GM21737 (cell line): Measurements from ENCODE around the gene POLR1C.
"Not testable (repeated sequence)": the region's sequence is repeated elsewhere in the genome, so short reads cannot be mapped to it uniquely, and the experiment has no call there.

ENCODE experiments used
- ATAC-seq: cut with Tn5 transposase; IDR thresholded peaks from one replicate; pipeline ENCODE4 v1.9.1; 2021; ENCODE audit warnings: mild to moderate bottlenecking, moderate library complexity; ENCODE audit not compliant: unreplicated experiment

POLR1C gene

GRCh38 chr6:43516697-43517504 lies at the start of gene POLR1C, which contains the start of gene YIPF3:
Gene POLR1C (plus strand): TSS chr6:43517089. CDS start chr6:43517110, 21 bp downstream.
Gene YIPF3 (minus strand): TSS chr6:43516926. CDS start chr6:43516807, 119 bp downstream.
- ATAC-seq, result peak; percentile 77

- ATAC-seq, result not testable (repeated sequence)
These were observed 49.6 kb upstream of the POLR1C start for GRCh38 chr6:43467265-43467664.

GRCh38 chr6:43467752-43468151 lies 49.1 kb upstream of the POLR1C start:
- ATAC-seq, result no peak

- ATAC-seq, result no peak
These were observed 48.6 kb upstream of the POLR1C start for GRCh38 chr6:43468240-43468639.

GRCh38 chr6:43468748-43469681 lies 47.9 kb upstream of the POLR1C start:
- ATAC-seq, result no peak

DNA sequence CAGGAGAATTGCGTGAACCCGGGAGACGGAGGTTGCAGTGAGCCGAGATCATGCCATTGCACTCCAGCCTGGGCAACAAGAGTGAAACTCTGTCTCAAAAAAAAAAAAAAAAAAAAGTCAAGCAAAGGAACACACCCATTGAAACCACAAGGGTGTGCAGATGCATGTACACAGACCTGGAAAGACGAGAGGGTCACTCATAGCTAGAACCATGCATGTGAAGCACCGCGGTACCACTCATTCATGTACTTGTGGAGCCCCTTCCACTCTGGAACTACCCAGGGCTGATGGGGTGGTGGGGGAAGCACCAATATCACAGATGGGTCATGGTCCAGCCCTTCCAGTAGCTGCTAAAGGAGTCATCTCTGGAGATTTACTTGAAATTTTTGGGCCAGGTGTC lies 46.9 kb upstream of the POLR1C start:
- ATAC-seq, result no peak

DNA sequence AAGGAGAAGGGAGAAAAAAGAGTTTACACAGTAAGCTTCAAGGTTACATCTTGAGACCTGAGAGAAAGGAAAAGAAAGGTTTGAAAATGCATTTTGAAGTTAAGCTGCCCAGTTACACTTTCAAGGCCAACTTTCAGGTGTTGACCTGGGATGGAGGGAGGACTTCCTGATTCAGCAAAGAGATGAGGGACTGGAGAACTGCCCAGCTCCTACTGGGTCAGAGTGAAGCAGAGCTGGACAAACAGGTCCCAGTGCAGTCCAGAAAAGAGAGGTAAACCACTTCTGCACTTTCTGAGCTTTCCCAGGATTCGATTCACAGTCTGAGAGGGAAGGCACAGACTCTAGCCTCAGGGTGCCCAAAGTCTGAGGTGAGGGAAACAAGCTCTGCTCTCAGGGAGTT lies 45.5 kb upstream of the POLR1C start:
- ATAC-seq, result no peak

- no peak for ATAC-seq
These were observed 44.4 kb upstream of the POLR1C start for GRCh38 chr6:43472515-43472914.

DNA sequence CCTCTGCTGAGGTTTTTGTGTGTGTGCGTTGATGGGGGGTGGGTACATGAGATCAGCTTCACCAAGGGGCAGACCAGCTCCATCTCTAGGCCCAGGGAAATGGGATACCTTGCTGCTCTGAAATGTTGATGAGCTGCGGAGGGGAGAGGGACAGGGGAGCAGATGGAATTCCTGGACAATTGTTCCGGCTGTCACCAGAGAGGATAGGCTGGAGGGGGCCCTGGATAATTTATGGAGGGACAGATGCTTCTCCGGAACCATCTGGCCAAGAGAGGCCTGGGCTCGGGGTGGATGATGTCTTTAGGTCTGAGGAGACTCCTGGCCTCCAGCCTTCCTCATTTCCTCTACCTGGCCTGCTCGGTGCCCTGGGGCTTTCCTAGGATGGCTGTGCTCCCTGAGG lies 41.4 kb upstream of the POLR1C start:
- ATAC-seq, result no peak

DNA sequence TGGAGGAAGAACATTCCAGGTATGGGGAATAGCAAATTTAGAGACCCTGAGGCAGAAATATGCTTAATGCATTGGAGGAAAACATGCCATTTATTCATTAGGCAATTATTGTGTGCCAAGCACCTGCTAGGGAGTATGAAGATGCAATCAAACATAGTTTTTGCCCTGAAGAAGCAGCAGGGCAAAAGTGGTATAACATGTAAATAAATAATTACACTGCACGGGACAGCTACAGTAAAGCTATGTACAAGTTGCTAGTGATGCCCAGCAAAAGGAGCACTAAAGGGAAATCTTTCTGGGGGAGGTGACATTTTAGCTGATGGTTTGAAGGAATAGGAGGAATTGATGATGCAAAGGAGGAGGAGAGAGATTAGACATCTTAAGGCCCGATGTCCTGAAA lies 40.1 kb upstream of the POLR1C start:
- ATAC-seq, result no peak

- ATAC-seq, result peak; percentile 94
These were observed 39.5 kb upstream of the POLR1C start, which contains the start of gene TJAP1 for GRCh38 chr6:43477235-43478007. Gene TJAP1 (plus strand): TSS chr6:43477570. CDS start chr6:43499002, 21,432 bp downstream.

DNA sequence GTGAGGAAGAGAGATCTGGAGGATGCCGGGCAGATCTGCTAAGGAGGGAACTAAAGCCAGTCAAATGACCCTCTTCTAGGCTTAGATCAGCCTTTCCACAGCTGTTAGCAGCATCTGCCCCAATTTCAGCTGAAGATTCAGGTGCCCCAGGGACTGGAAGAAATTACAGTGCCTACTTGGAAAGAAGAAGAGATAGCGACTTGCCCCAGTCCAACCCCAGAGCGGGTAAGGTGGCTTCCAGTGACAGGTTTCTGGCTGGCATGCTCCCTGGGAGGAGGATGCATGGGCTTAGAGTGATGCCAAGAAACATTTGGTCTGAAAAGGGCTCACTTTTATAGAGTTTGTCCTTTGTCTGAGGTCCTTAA lies 38.9 kb upstream of the POLR1C start:
- no peak for ATAC-seq

- no peak for ATAC-seq
These were observed 35.8 kb upstream of the POLR1C start for GRCh38 chr6:43481075-43481474.

- no peak for ATAC-seq
These were observed 35.2 kb upstream of the POLR1C start for GRCh38 chr6:43481591-43482236.

- ATAC-seq, result no peak
These were observed 28.1 kb upstream of the POLR1C start for GRCh38 chr6:43488667-43489276.

DNA sequence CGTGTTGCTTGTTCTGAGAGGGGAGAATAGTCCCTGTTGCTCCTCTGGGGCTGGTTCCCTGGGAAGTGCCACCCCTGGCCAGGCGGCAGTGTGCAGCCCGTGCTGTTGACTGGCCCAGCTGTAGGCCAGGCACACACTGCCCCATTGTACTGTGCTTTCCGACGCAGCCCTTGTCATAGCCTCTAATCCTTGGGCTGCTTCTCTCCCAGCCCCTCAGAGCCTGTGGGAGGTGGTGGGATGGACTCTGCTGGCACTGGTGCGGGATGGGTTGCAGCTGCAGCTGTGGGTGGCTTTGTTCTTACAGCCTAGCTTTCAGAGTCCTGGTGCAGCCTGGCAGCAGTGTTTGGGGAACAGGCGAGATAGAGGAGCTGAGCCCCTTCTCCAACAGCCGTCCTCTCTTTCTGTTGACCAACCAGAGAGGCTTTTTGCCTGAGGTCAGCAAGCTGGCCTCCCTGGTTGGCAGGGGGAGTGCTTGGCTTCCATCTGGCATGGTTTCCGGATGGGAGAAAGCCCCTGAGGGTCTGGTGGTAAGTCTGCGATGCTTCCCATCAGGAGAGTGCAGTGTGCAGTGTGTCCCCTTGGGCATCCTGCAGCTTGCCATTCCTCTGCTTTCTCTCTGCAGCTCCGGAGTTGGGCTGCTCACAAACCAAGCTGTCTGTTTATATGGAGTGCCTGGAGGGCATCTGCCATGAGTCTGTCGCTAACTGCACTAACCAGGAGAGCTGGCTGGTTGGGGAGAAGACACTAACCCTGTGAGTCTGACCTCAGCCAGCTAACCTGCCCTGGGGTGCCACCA lies 27.4 kb upstream of the POLR1C start:
- ATAC-seq, result no peak

DNA sequence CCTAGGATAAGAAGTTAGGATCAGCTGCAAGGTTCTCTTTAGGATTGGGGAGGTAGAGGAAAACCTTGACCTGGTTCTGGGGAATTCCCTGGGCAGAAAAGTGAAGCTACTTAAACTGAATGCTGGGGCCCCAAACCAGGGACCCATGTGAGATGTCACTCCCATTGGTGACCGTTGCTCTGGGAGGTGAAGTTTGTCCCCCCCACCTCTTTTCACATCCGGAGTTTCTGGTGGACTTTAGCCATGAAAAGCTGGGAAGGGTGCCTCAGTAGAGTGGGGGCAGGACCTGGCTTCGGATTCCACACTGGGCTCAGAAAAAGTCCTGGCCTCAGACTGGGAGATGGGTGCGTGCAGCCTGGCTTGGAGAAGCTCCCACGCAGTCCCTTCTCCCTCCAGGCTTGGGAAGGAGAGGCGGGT lies 26.4 kb upstream of the POLR1C start:
- ATAC-seq, result no peak

DNA sequence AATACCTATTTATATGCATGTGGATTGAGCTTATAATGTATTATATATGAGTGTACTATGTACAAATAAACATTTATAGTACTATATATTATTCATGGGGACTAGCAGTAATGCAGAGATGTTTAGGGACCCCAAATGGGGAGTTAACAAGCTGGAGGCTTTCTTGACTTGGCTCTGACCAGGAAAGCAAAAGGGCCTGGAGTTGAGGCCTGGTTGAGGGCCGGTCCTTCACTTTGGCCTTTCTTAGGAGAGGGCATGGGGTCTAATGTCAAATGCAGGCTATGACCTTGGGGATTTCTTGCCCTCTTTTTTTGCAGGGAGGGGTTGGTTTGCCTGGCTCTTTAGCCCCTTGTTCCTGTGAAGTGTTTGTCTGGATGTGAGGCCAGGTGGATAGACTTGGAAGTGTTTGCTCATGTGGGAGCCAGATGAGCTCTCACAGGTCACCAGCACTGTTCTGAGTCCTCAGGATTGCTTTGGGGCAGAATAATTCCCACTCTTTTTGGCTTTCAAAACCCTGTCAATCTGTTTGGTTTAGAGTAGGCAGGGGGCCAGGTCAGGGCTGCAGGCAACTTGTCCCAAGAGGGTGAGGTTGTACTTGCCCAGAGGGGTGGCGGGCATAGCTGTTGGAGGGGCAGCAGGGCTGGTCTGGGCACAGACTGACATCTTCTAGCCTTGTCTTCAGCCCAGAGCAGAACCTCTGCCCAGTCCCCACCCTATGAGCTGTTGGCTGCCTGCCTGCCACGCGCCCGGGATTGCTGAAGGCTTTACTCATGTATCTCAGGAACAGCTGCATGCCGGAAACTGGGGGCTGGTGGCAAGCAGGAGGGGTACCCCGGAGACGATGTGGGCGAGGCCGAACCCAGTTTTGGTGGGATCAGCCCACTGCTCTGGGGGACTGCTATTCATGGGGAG lies 24.9 kb upstream of the POLR1C start:
- no peak for ATAC-seq
